Measurements from ENCODE around the gene SINHCAF. TPM values are rescaled to one million over a fixed set of nuclear protein-coding genes. Genes with fewer than 3 reads are reported as not detected.

Gene SINHCAF
- total RNA-seq, 6 experiments from 2014 or later: 10.3 to 24.5 (median 16.0) TPM

DNA sequence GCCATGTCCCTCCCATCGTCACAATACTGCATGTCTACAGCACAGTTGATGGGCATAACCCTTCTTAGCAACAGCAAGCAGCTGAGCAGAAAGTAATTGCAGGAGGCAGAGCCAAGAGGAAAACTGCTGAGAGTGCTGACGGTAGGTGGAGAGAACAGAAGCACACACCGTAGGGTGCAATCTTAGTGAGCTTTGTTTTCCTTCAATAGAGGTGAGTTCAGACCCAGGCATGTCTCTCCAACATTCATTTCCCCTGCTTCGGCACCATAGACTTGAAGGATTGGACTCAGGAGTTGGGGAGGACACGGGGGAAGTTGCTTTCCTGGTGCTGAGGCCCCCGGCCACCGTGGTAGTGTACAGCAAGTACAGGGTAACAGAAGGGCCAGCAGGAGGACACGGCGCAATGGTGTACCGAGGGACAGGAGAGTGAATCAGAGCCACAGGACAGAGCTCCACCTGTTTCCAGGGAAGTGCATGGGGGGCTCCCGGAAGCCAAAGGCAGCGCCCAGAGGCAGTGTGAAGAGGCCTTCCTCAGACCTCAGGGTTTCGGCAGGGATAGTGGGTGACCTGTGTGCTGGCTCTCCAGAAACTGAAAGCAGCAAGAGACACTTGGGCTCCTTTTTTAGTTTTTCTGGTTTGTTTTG is 36.3 kb upstream of the SINHCAF start:
- H3K27me3 Mint-ChIP-seq (ENCODE audit: insufficient read depth): peaks cover 8% of the 10 kb centered on the region
- peak overlapping the region; percentile 40 for H3K4me3 Mint-ChIP-seq
- DNase-seq: no peak
- no peaks in the 10 kb centered on the region for H3K9me3 Mint-ChIP-seq
- TF ChIP-seq CTCF (IDR thresholded peaks at IDR 0.05): no peak
- H3K36me3 Mint-ChIP-seq (ENCODE audit: low read depth): no peaks in the 10 kb centered on the region
- no peak overlapping the region for H3K27ac Mint-ChIP-seq
- H3K4me1 Mint-ChIP-seq (ENCODE audit: low read depth): peaks cover 11% of the 10 kb centered on the region

DNA sequence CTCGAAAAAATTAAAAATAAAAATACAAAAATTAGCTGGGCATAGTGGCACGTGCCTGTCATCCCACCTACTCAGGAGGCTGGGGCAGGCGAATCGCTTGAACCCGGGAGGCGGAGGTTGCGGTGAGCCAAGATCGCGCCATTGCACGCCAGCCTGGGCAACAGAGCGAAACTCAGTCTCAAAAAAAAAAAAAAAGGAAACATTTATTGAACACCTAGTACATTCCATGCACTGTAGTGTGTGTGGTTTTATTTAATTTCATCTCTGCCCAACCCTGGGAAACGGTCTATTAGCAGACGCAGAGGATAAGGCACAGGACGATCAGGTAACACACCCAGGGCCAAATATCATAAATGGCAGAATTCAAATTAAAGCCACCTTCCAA is 35.8 kb upstream of the SINHCAF start:
- Mint-ChIP-seq H3K36me3 (ENCODE audit: low read depth) (no peaks in the 10 kb centered on the region), H3K27ac (no peak overlapping the region), H3K9me3 (no peaks in the 10 kb centered on the region), H3K27me3 (ENCODE audit: insufficient read depth) (peaks cover 8% of the 10 kb centered on the region), H3K4me1 (ENCODE audit: low read depth) (peaks cover 11% of the 10 kb centered on the region), H3K4me3 (no peak overlapping the region)
- no peak for DNase-seq
- TF ChIP-seq CTCF (IDR thresholded peaks at IDR 0.05): no peak

DNA sequence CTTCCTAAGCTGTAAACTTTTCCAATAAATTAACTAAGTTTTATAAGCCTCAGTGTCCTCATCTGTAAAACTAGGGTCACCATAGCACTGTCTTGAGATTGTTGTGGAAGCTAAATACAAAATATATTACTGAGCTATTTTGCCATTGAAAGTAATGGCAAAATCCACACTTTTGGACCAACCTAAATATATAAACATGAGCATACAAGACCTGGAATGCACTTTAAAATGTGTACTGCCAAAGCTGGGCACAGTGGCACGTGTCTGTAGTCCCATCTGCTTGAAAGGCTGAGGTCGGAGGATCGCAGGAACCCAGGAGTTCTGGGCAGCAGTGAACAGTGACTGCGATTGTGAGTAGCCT is 29.8 kb upstream of the SINHCAF start:
- Mint-ChIP-seq H3K4me1 (ENCODE audit: low read depth) (peaks cover 6% of the 10 kb centered on the region; the same call in 1 of the 2 replicates), H3K36me3 (ENCODE audit: low read depth) (no peaks in the 10 kb centered on the region), H3K27ac (no peak overlapping the region), H3K4me3 (no peak overlapping the region), H3K9me3 (no peaks in the 10 kb centered on the region), H3K27me3 (ENCODE audit: insufficient read depth) (peaks cover 4% of the 10 kb centered on the region)
- no peak for DNase-seq
- TF ChIP-seq CTCF (IDR thresholded peaks at IDR 0.05): no peak

GRCh38 chr12:31353750-31354708 is 28.1 kb upstream of the SINHCAF start:
- no peak overlapping the region for H3K27ac Mint-ChIP-seq
- peaks cover 6% of the 10 kb centered on the region; the same call in 1 of the 2 replicates for H3K4me1 Mint-ChIP-seq (ENCODE audit: low read depth)
- H3K36me3 Mint-ChIP-seq (ENCODE audit: low read depth): no peaks in the 10 kb centered on the region
- peak overlapping the region; percentile 22; the same call in 1 of the 2 replicates for H3K4me3 Mint-ChIP-seq
- H3K9me3 Mint-ChIP-seq: no peaks in the 10 kb centered on the region
- DNase-seq: no peak
- peaks cover 6% of the 10 kb centered on the region for H3K27me3 Mint-ChIP-seq (ENCODE audit: insufficient read depth)
- TF ChIP-seq CTCF (IDR thresholded peaks at IDR 0.05): no peak

DNA sequence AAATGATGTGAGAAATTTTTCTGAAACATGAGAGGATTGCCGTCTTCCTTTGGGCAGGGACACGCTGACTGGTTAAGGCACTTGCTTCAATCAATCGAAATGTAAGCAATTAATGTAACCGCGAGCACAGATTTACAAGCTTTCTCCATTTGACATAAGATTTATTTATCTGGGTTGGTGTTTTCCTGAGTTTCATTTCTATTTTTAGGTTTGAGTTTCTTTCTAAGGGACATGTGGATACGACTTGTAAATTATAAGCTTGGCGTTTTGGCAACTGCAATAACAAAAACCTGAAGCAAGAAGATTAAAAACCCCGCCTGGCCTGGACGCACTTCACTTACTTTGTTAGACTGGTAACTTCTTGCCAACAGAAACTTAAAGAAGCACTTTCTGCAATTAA is 20.3 kb upstream of the SINHCAF start:
- H3K4me3 Mint-ChIP-seq: no peak overlapping the region
- no peak overlapping the region for H3K27ac Mint-ChIP-seq
- TF ChIP-seq CTCF (IDR thresholded peaks at IDR 0.05): no peak
- no peaks in the 10 kb centered on the region for H3K36me3 Mint-ChIP-seq (ENCODE audit: low read depth)
- no peak for DNase-seq
- H3K4me1 Mint-ChIP-seq (ENCODE audit: low read depth): no peaks in the 10 kb centered on the region
- no peaks in the 10 kb centered on the region for H3K9me3 Mint-ChIP-seq
- H3K27me3 Mint-ChIP-seq (ENCODE audit: insufficient read depth): peaks cover 5% of the 10 kb centered on the region

Measured in HFFc6 (cell line).